MM.1S (cell line): ENCODE data around the gene TPX2.

Source experiments
- DNase-seq: peaks from one replicate; pipeline ENCODE4 v3.0.0-alpha.2; 2015
- H2AFZ ChIP-seq: fragments of 300-600 bp; sonication (generic); 2 replicates; pipeline ENCODE4 v1.6.0; 2016; ENCODE audit warnings: antibody characterized with exemption, low read length
- H3F3A ChIP-seq: fragments of 300-600 bp; sonication (generic); 2 replicates; pipeline ENCODE4 v1.6.1; 2016; ENCODE audit warnings: mild to moderate bottlenecking, antibody characterized with exemption, low read length, moderate library complexity, mixed read lengths; ENCODE audit not compliant: insufficient read depth
- H3K27ac ChIP-seq: fragments of 300-600 bp; sonication (generic); 2 replicates; pipeline ENCODE4 v1.5.1; 2016; ENCODE audit warnings: mild to moderate bottlenecking, low read length
- H3K27me3 ChIP-seq: fragments of 300-600 bp; sonication (generic); replicated peaks from 2 replicates; pipeline ENCODE4 v1.6.0; 2016; ENCODE audit warnings: low read length; ENCODE audit not compliant: insufficient read depth
- H3K36me3 ChIP-seq: fragments of 300-600 bp; sonication (generic); replicated peaks from 2 replicates; pipeline ENCODE4 v1.6.1; 2016; ENCODE audit warnings: mild to moderate bottlenecking, low read length, mixed read lengths; ENCODE audit not compliant: insufficient read depth
- H3K4me1 ChIP-seq: fragments of 300-600 bp; sonication (generic); 2 replicates; pipeline ENCODE4 v1.6.1; 2016; ENCODE audit warnings: low read length, mixed read lengths
- H3K4me2 ChIP-seq: fragments of 300-600 bp; sonication (generic); 2 replicates; pipeline ENCODE4 v1.6.0; 2016; ENCODE audit warnings: low read depth, low read length
- H3K4me3 ChIP-seq: fragments of 300-600 bp; sonication (generic); 2 replicates; pipeline ENCODE4 v1.5.1; 2016; ENCODE audit warnings: low read length, mixed read lengths
- H3K79me2 ChIP-seq: fragments of 300-600 bp; sonication (generic); 2 replicates; pipeline ENCODE4 v1.6.1; 2016; ENCODE audit warnings: mixed run types, low read length, mixed read lengths
- H3K9ac ChIP-seq: fragments of 300-600 bp; sonication (generic); 2 replicates; pipeline ENCODE4 v1.6.1; 2016; ENCODE audit warnings: low read length, mixed read lengths
- H3K9me2 ChIP-seq: fragments of 300-600 bp; sonication (generic); replicated peaks from 2 replicates; pipeline ENCODE4 v1.6.1; 2016; ENCODE audit warnings: mild to moderate bottlenecking, low read length, mixed read lengths; ENCODE audit not compliant: insufficient read depth
- H3K9me3 ChIP-seq: fragments of 300-600 bp; sonication (generic); replicated peaks from 2 replicates; pipeline ENCODE4 v1.6.1; 2016; ENCODE audit warnings: mild to moderate bottlenecking, low read length, mixed read lengths; ENCODE audit not compliant: insufficient read depth
- H4K20me1 ChIP-seq: fragments of 300-600 bp; sonication (generic); 2 replicates; pipeline ENCODE4 v1.6.1; 2016; ENCODE audit warnings: mild to moderate bottlenecking, low read length, moderate library complexity, mixed read lengths; ENCODE audit not compliant: insufficient read depth
- EZH2 ChIP-seq: fragments of 300-600 bp; sonication (generic); optimal IDR thresholded peaks from 2 replicates; pipeline ENCODE3; 2017; ENCODE audit warnings: low read depth, mild to moderate bottlenecking, antibody characterized with exemption, low read length, mixed read lengths
- EZH2phosphoT487 ChIP-seq: fragments of 300-600 bp; sonication (generic); IDR thresholded peaks from 2 replicates; pipeline ENCODE4 v1.6.1; 2018; ENCODE audit warnings: antibody characterized with exemption, low read length
- TF ChIP-seq, protein P1 (sequence below): fragments of 300-600 bp; sonication (generic); IDR thresholded peaks from 2 replicates; pipeline ENCODE4 v1.5.1; 2016; ENCODE audit warnings: antibody characterized with exemption, low read length, mixed read lengths

TPX2 gene

DNA sequence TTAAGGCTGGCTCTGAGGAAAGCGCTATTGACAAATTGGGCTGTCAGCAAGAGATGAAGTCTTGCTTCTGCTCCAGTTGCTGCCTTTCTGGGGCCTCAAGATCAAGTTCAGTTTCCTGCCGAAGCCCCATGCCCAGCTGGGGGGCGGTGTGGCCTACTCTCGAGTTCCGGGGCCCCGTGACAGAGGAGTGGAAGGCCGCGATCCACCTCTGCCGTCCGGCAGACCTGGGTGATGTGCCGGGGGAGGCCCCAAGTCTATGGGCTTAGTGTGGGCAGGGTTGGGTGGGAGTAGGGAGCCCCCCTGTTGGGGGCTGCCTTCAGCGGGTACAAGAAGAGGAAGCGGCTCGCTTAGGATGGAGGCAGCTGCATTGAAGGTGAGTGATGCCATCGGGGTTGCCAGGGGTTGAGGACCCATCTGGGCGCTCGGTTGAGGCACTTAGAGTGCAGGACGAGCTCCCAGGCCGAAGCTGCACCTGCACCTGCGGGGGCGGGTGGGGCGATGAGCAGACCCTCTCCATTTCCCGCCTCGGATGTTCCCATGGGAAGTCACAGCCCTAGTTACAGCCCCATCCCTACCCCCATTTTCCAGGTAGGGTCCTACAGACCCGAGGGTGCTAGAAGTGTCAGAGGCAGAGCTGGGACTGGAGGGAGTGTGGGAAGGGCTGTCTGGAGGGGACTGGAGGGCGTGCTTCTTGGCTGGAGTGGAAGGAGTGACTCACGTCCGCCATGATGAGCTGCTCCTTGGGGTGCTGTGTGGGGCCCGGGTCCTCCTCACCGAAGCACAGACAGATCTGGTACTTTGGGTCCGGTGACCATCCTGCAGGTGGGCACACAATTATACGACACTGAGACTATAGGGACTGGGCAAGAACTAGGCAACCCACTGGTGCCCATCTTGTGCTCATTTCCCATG is 109.3 kb downstream of the TPX2 start:
- no peak for TF ChIP-seq EZH2phosphoT487
- no peak for TF ChIP-seq EZH2
- TF ChIP-seq, protein P1, sequence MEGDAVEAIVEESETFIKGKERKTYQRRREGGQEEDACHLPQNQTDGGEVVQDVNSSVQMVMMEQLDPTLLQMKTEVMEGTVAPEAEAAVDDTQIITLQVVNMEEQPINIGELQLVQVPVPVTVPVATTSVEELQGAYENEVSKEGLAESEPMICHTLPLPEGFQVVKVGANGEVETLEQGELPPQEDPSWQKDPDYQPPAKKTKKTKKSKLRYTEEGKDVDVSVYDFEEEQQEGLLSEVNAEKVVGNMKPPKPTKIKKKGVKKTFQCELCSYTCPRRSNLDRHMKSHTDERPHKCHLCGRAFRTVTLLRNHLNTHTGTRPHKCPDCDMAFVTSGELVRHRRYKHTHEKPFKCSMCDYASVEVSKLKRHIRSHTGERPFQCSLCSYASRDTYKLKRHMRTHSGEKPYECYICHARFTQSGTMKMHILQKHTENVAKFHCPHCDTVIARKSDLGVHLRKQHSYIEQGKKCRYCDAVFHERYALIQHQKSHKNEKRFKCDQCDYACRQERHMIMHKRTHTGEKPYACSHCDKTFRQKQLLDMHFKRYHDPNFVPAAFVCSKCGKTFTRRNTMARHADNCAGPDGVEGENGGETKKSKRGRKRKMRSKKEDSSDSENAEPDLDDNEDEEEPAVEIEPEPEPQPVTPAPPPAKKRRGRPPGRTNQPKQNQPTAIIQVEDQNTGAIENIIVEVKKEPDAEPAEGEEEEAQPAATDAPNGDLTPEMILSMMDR, result no peak
- Histone ChIP-seq H3K4me2 (no peak overlapping the region), H4K20me1 (no peaks in the 10 kb centered on the region; the same call in 1 of the 2 replicates), H3K9ac (no peak overlapping the region), H3K9me2 (no peaks in the 10 kb centered on the region), H3F3A (0 out of 2 replicates have a peak, but pooled peaks cover 2% of the 10 kb centered on the region), H3K27me3 (peaks cover 89% of the 10 kb centered on the region), H3K36me3 (no peaks in the 10 kb centered on the region), H3K27ac (no peak overlapping the region), H3K9me3 (no peaks in the 10 kb centered on the region), H3K79me2 (no peaks in the 10 kb centered on the region), H3K4me1 (peaks cover 11% of the 10 kb centered on the region), H2AFZ (no peak overlapping the region), H3K4me3 (no peak overlapping the region)
- no peak for DNase-seq

- no peak for DNase-seq
- Histone ChIP-seq H3K9me2 (no peaks in the 10 kb centered on the region), H3K4me1 (peaks cover 11% of the 10 kb centered on the region), H3K27me3 (peaks cover 89% of the 10 kb centered on the region), H3K79me2 (no peaks in the 10 kb centered on the region), H4K20me1 (no peaks in the 10 kb centered on the region; the same call in 1 of the 2 replicates), H2AFZ (no peak overlapping the region), H3K27ac (no peak overlapping the region), H3K4me3 (no peak overlapping the region), H3F3A (0 out of 2 replicates have a peak, but pooled peaks cover 2% of the 10 kb centered on the region), H3K9me3 (no peaks in the 10 kb centered on the region), H3K4me2 (no peak overlapping the region), H3K36me3 (no peaks in the 10 kb centered on the region), H3K9ac (no peak overlapping the region)
- TF ChIP-seq, protein P1, result no peak
- TF ChIP-seq EZH2phosphoT487, result no peak
These were observed 110.3 kb downstream of the TPX2 start for GRCh38 chr20:31849306-31849930.
